OCI-LY3 (cell line): ENCODE measurements around the gene STK39.
A peak's percentile ranks its signal among the peaks of the same experiment; 100 is the strongest.

Experiments
- H2AFZ ChIP-seq: fragments of 200-600, 300-600 bp; shearing (Covaris generic); 2 replicates; pipeline ENCODE4 v1.6.0; 2014; ENCODE audit warnings: antibody characterized with exemption, low read depth, low read length
- H3K27ac ChIP-seq: fragments of 200-600, 300-600 bp; sonication (generic); 2 replicates; pipeline ENCODE4 v1.5.1; 2014; ENCODE audit warnings: mild to moderate bottlenecking, low read length, moderate library complexity, mixed read lengths
- H3K27me3 ChIP-seq: fragments of 200-600, 300-600 bp; sonication (generic); 2 replicates; pipeline ENCODE4 v1.6.1; 2014; ENCODE audit warnings: low read depth, low read length, mixed read lengths
- H3K36me3 ChIP-seq: fragments of 200-600, 300-600 bp; sonication (generic); replicated peaks from 2 replicates; pipeline ENCODE3; 2014; ENCODE audit warnings: low read depth, low read length, mixed read lengths
- H3K4me1 ChIP-seq: fragments of 300-600, 200-600 bp; sonication (generic); 2 replicates; pipeline ENCODE4 v1.6.1; 2014; ENCODE audit warnings: low read length, mixed read lengths
- H3K4me2 ChIP-seq: fragments of 200-600, 300-600 bp; sonication (generic); 2 replicates; pipeline ENCODE4 v1.6.1; 2014; ENCODE audit warnings: low read length, mixed read lengths
- H3K4me3 ChIP-seq: fragments of 300-600, 200-600 bp; sonication (generic); 2 replicates; pipeline ENCODE4 v1.5.1; 2014; ENCODE audit warnings: antibody characterized with exemption, mild to moderate bottlenecking, low read length, moderate library complexity
- H3K79me2 ChIP-seq: fragments of 300-600, 200-600 bp; shearing (Covaris generic); 2 replicates; pipeline ENCODE4 v1.6.1; 2014; ENCODE audit warnings: mild to moderate bottlenecking, low read length, mixed read lengths
- H3K9ac ChIP-seq: fragments of 300-600, 200-600 bp; shearing (Covaris generic); 2 replicates; pipeline ENCODE4 v1.6.0; 2014; ENCODE audit warnings: mild to moderate bottlenecking, low read length, moderate library complexity
- H3K9me3 ChIP-seq: fragments of 200-600, 300-600 bp; shearing (Covaris generic); 2 replicates; pipeline ENCODE4 v1.6.1; 2014; ENCODE audit warnings: low read length, mixed read lengths; ENCODE audit not compliant: insufficient read depth
- H4K20me1 ChIP-seq: fragments of 200-600, 300-600 bp; sonication (generic); 2 replicates; pipeline ENCODE4 v1.6.1; 2016; ENCODE audit warnings: low read length, mixed read lengths; ENCODE audit not compliant: insufficient read depth
- EZH2phosphoT487 ChIP-seq: fragments of 200-600 bp; shearing (Covaris generic); IDR thresholded peaks from 2 replicates; pipeline ENCODE4 v1.6.1; 2018; ENCODE audit warnings: antibody characterized with exemption, mixed run types, low read depth
- TF ChIP-seq, protein P1 (sequence below): fragments of 200-600, 300-600 bp; sonication (generic); IDR thresholded peaks from 2 replicates; pipeline ENCODE4 v1.5.1; 2014; ENCODE audit warnings: antibody characterized with exemption, low read length, low read depth

Gene STK39

GRCh38 chr2:167980439-167980838 is 267.0 kb downstream of the STK39 start:
- TF ChIP-seq, protein P1, sequence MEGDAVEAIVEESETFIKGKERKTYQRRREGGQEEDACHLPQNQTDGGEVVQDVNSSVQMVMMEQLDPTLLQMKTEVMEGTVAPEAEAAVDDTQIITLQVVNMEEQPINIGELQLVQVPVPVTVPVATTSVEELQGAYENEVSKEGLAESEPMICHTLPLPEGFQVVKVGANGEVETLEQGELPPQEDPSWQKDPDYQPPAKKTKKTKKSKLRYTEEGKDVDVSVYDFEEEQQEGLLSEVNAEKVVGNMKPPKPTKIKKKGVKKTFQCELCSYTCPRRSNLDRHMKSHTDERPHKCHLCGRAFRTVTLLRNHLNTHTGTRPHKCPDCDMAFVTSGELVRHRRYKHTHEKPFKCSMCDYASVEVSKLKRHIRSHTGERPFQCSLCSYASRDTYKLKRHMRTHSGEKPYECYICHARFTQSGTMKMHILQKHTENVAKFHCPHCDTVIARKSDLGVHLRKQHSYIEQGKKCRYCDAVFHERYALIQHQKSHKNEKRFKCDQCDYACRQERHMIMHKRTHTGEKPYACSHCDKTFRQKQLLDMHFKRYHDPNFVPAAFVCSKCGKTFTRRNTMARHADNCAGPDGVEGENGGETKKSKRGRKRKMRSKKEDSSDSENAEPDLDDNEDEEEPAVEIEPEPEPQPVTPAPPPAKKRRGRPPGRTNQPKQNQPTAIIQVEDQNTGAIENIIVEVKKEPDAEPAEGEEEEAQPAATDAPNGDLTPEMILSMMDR: no peak
- no peak for TF ChIP-seq EZH2phosphoT487
- no peaks in the 10 kb centered on the region for H3K9me3 ChIP-seq
- no peaks in the 10 kb centered on the region for H3K79me2 ChIP-seq
- no peak overlapping the region for H3K4me2 ChIP-seq
- no peak overlapping the region for H3K9ac ChIP-seq
- no peaks in the 10 kb centered on the region for H4K20me1 ChIP-seq
- H3K27me3 ChIP-seq: no peaks in the 10 kb centered on the region
- H2AFZ ChIP-seq: no peak overlapping the region
- H3K36me3 ChIP-seq: no peaks in the 10 kb centered on the region
- no peak overlapping the region for H3K4me3 ChIP-seq
- H3K27ac ChIP-seq: no peak overlapping the region
- peaks cover 6% of the 10 kb centered on the region; the same call in 1 of the 2 replicates for H3K4me1 ChIP-seq

DNA sequence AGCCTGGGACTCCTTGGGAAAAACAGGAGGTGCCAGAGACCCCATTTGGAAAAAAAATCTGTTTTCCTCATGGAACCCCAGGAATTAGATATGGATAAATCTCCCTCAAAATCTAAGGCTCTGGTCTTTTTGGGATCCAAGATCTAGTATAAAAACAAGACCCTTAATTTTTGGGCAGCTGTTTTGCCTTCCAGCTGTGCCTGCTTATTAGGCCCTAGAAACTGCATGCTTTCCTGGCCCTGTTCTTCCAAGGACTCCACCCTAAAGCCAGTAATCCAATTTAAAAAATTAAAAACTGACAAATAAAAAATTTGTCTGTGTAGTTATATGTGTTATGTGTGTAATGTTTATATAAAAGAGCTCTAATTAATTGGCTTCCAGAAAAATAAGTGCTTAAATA is 274.6 kb downstream of the STK39 start:
- H3K4me1 ChIP-seq: peaks cover 3% of the 10 kb centered on the region; the same call in 1 of the 2 replicates
- no peak overlapping the region for H3K27ac ChIP-seq
- no peak overlapping the region for H3K4me3 ChIP-seq
- TF ChIP-seq, protein P1: no peak
- TF ChIP-seq EZH2phosphoT487: no peak
- H2AFZ ChIP-seq: no peak overlapping the region
- 0 out of 2 replicates have a peak, but pooled peaks cover 3% of the 10 kb centered on the region for H3K9me3 ChIP-seq
- H3K4me2 ChIP-seq: no peak overlapping the region
- H4K20me1 ChIP-seq: no peaks in the 10 kb centered on the region
- peaks cover 3% of the 10 kb centered on the region for H3K36me3 ChIP-seq
- H3K9ac ChIP-seq: no peak overlapping the region
- no peaks in the 10 kb centered on the region for H3K27me3 ChIP-seq
- H3K79me2 ChIP-seq: no peaks in the 10 kb centered on the region

- Histone ChIP-seq H2AFZ (no peak overlapping the region), H3K36me3 (peaks cover 3% of the 10 kb centered on the region), H3K79me2 (no peaks in the 10 kb centered on the region), H3K4me3 (no peak overlapping the region), H3K4me2 (no peak overlapping the region), H3K9ac (no peak overlapping the region), H3K4me1 (peaks cover 6% of the 10 kb centered on the region), H3K27me3 (no peaks in the 10 kb centered on the region), H3K27ac (no peak overlapping the region), H4K20me1 (no peaks in the 10 kb centered on the region), H3K9me3 (0 out of 2 replicates have a peak, but pooled peaks cover 3% of the 10 kb centered on the region)
- TF ChIP-seq, protein P1: no peak
- no peak for TF ChIP-seq EZH2phosphoT487
Observed at GRCh38 chr2:167972020-167972419, 275.4 kb downstream of the STK39 start.

DNA sequence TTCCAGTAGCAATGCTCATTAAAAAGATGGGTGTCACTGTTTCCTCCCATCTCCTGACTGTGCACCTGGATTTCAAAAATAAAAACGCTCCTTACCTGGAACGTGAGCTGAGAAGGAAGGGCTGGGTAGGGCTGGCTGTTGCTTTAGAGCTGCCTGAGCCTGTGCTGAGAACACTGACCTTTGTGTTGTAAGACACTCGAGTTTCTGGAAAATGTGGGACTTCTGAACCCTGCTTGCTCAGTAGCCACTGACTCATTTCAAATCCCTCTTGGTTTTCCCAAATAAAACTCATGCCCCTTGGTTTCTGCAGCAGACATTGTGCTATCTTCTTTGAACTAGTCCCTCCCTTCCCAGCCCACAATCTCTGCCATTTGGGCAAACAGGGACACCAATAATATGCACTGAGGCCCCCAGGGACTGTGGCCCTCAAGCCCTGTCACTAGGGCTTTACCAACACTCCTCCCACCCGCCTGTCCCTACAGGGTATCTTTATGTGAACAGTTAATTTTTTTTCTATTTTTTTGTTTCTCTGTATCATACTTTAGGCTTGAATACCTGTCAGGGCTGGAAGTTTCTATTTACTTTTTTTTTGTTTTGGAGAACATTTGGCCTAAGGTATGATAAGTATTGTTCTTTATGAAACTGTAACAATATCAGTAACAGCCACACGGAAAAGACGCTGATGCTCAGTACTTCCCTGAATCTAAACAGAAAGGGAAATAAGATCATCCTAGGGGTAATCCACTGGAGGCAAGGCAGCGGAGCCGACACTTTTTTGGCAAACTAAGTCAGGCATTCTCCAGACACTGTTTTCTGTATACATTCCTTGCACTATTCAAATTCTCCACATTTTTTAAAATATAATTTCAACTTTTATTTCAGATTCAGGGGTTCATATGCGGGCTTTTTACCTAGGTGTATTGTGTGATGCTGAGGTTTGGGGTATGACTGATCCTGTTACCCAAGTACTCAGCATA is 280.2 kb downstream of the STK39 start:
- H3K27ac ChIP-seq: peak overlapping the region; percentile 70
- TF ChIP-seq EZH2phosphoT487: no peak
- TF ChIP-seq, protein P1: no peak

More for the DNA sequence above, 280.2 kb downstream of the STK39 start:
- no peak overlapping the region for H3K4me3 ChIP-seq
- H3K36me3 ChIP-seq: no peaks in the 10 kb centered on the region
- H3K9me3 ChIP-seq: 0 out of 2 replicates have a peak, but pooled peaks cover 3% of the 10 kb centered on the region
- no peaks in the 10 kb centered on the region for H3K27me3 ChIP-seq
- H3K4me2 ChIP-seq: peak overlapping the region; percentile 79
- peaks cover 51% of the 10 kb centered on the region for H3K4me1 ChIP-seq
- no peaks in the 10 kb centered on the region for H3K79me2 ChIP-seq
- H3K9ac ChIP-seq: peak overlapping the region; percentile 41
- H4K20me1 ChIP-seq: no peaks in the 10 kb centered on the region
- H2AFZ ChIP-seq: peak overlapping the region; percentile 10; the same call in 1 of the 2 replicates
